ENCODE data around the gene RHOC. TPM values are rescaled to one million over a fixed set of nuclear protein-coding genes. Genes with fewer than 3 reads are reported as not detected.

The RHOC gene
- total RNA-seq, 1 donor from 2014 or later: 1,091 TPM

DNA sequence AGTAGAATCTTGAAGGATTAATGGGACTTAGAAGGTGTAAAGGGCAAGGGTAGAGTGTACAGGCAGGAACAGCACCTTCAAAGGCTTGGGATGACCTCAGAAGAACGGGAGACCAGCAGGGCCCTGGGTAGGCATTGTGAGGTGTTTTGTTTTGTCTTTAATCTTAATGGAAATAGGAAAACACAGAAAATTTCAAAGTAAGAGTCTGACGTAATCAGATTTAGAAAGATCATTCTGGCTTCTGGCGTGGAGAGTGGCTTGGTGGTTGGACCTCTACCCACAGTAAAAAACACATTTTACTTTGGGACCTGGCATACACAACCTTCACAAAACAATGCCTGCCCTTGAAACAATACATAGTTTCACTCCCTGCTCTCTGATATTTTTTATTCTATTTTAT lies 28.3 kb downstream of the RHOC start:
- DNase-seq (ENCODE audit: low read depth, low spot score): no peak

- no peak for DNase-seq (ENCODE audit: low read depth, low spot score)
Observed at GRCh38 chr1:112677501-112677900, 29.4 kb downstream of the RHOC start.

DNA sequence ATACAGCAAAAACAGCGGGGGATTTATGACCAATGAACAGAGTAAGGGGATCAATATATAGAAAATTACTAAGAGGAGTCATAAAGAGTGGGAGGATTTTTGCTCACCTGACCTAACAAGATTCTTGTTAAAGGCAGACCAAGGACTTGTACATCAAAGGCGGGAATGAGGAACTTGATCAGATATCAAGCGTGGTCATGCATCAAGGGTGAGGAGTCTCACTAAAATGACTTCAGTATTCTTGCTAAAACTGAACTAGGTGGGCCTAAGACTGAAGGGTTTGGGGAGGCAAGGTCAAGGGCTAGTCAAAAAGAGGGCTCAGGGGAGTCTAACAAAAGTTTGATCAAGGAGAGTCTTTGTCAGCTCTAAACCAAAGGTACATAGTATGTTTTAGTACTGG lies 30.4 kb downstream of the RHOC start:
- DNase-seq (ENCODE audit: low read depth, low spot score): no peak

- no peak for DNase-seq (ENCODE audit: low read depth, low spot score)
Observed at GRCh38 chr1:112675728-112676381, 31.1 kb downstream of the RHOC start.

- no peak for DNase-seq (ENCODE audit: low read depth, low spot score)
Observed at GRCh38 chr1:112674986-112675727, 31.8 kb downstream of the RHOC start.

GRCh38 chr1:112674440-112674985 lies 32.4 kb downstream of the RHOC start, which contains the start of gene MOV10:
MOV10 (plus strand) TSS chr1:112674659; CDS start chr1:112674913, 254 bp downstream.
- no peak for DNase-seq (ENCODE audit: low read depth, low spot score)

- peak; percentile 19 for DNase-seq (ENCODE audit: low read depth, low spot score)
Observed at GRCh38 chr1:112673592-112674439, 33.1 kb downstream of the RHOC start.

DNA sequence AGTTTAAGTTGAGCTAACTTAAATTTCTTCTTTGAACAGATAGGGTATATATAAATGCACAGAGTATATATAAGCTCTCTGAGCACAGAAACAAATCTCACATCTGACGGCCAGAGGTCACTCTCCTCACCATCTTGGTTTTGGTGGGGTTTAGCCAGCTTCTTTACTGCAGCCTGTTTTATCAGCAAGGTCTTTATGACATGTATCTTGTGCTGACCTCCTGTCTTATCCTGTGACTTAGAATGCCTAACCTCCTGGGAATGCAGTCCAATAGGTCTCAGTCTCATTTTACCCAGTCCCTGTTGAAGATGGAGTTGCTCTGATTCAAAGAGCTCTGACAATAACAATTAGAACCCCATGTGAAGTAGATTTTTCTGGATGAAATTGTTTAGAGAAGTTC lies 34.1 kb downstream of the RHOC start:
- no peak for DNase-seq (ENCODE audit: low read depth, low spot score)

DNA sequence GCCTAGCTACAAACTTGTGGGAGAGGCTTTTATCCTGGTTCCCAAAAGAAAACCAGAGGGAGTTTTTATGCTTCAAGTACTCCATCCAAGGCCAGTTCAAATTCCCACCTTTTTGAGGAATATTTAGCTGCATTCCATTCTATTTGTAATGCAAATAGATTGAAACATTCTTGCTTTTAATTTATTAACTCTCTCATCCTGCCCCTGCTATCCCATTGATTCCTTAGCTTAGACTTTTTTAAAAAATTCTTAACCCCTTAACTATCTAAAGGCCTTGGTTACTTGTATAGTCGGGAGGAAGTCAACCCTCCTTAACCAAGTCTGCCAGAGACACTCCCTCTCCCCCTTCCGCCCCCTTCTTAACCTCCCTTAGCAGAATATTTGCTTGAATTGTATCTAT lies 34.9 kb downstream of the RHOC start:
- DNase-seq (ENCODE audit: low read depth, low spot score): no peak

DNA sequence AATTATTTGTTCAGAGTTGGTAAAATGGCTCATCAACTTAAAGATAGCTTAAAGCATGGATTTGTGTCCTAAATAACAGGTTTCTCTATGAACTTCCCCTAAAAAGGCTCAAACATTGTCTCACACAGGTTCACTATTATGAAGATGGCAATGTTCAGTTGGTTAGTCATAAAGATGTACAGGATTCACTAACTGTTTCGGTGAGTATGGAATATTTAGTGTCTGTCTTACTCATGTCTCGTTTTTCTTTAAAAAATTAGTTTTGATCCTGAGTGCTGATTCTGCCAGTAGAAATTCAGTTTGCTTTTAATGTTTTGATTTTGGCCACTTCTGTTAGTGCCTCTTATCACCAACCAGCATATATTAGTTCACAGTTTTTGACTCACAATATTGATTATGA lies 40.0 kb downstream of the RHOC start:
- DNase-seq (ENCODE audit: low read depth, low spot score): no peak

- no peak for DNase-seq (ENCODE audit: low read depth, low spot score)
Observed at GRCh38 chr1:112665857-112666256, 41.1 kb downstream of the RHOC start.

- no peak for DNase-seq (ENCODE audit: low read depth, low spot score)
Observed at GRCh38 chr1:112651205-112651604, 55.7 kb downstream of the RHOC start.

Other genes with a start within 250 kb of the RHOC start
- 1.3 and 1.9 TPM in 2 replicates for gene WNT2B, start 198.2 kb downstream of the RHOC start, total RNA-seq
- gene ST7L, start 88.0 kb downstream of the RHOC start, total RNA-seq: 17.5 and 18.9 TPM in 2 replicates
- 263 and 306 TPM in 2 replicates for gene CAPZA1, start 87.3 kb downstream of the RHOC start, total RNA-seq
- 40.8 and 60.3 TPM in 2 replicates for gene MOV10, start 32.5 kb downstream of the RHOC start, total RNA-seq
- 0.81 and 1.8 TPM in 2 replicates for gene PPM1J, start 8.2 kb upstream of the RHOC start, total RNA-seq
- 144 and 164 TPM in 2 replicates for gene SLC16A1, start 249.1 kb upstream of the RHOC start, total RNA-seq

All from pulmonary artery endothelial cell (primary cell).